HG03432 (cell line): ENCODE results near the gene RIMBP3B.
"Not testable (repeated sequence)": the region's sequence is repeated elsewhere in the genome, so short reads cannot be mapped to it uniquely, and the experiment has no call there.

ENCODE experiments used
- ATAC-seq: cut with Tn5 transposase; IDR thresholded peaks from one replicate; pipeline ENCODE4 v1.9.1; 2021; ENCODE audit warnings: mild to moderate bottlenecking, moderate library complexity; ENCODE audit not compliant: unreplicated experiment

Gene RIMBP3B

GRCh38 chr22:21383701-21384467, at the start of gene RIMBP3B:
TSS of gene RIMBP3B (plus strand) at chr22:21383751. CDS start at chr22:21383859, 108 bp downstream.
- ATAC-seq = peak; percentile 79

- ATAC-seq = not testable (repeated sequence)
Observed at GRCh38 chr22:21357527-21357926, 26.0 kb upstream of the RIMBP3B start.

GRCh38 chr22:21360525-21360924, 23.0 kb upstream of the RIMBP3B start:
- ATAC-seq = not testable (repeated sequence)

- ATAC-seq = not testable (repeated sequence)
Observed at GRCh38 chr22:21362473-21362872, 21.1 kb upstream of the RIMBP3B start.

- ATAC-seq = not testable (repeated sequence)
Observed at GRCh38 chr22:21363061-21363460, 20.5 kb upstream of the RIMBP3B start.

- ATAC-seq = not testable (repeated sequence)
Observed at GRCh38 chr22:21363803-21364202, 19.7 kb upstream of the RIMBP3B start.

- ATAC-seq = not testable (repeated sequence)
Observed at GRCh38 chr22:21364362-21364761, 19.2 kb upstream of the RIMBP3B start.

- ATAC-seq = not testable (repeated sequence)
Observed at GRCh38 chr22:21365337-21365736, 18.2 kb upstream of the RIMBP3B start.

- not testable (repeated sequence) for ATAC-seq
Observed at GRCh38 chr22:21368603-21369310, 14.8 kb upstream of the RIMBP3B start.

- not testable (repeated sequence) for ATAC-seq
Observed at GRCh38 chr22:21375880-21376279, 7.7 kb upstream of the RIMBP3B start.

- ATAC-seq = peak; percentile 43
Observed at GRCh38 chr22:21384468-21385357, 1.2 kb downstream of the RIMBP3B start.

- ATAC-seq = not testable (repeated sequence)
Observed at GRCh38 chr22:21389480-21389879, 5.9 kb downstream of the RIMBP3B start.

- not testable (repeated sequence) for ATAC-seq
Observed at GRCh38 chr22:21390013-21390412, 6.5 kb downstream of the RIMBP3B start.

GRCh38 chr22:21394613-21395012, 11.1 kb downstream of the RIMBP3B start:
- ATAC-seq = not testable (repeated sequence)

GRCh38 chr22:21401197-21401969, 17.8 kb downstream of the RIMBP3B start:
- not testable (repeated sequence) for ATAC-seq

- ATAC-seq = not testable (repeated sequence)
Observed at GRCh38 chr22:21402763-21403314, 19.3 kb downstream of the RIMBP3B start.

- not testable (repeated sequence) for ATAC-seq
Observed at GRCh38 chr22:21407139-21407538, 23.6 kb downstream of the RIMBP3B start.

- ATAC-seq = not testable (repeated sequence)
Observed at GRCh38 chr22:21407792-21408191, 24.2 kb downstream of the RIMBP3B start.

GRCh38 chr22:21416375-21416774, 32.8 kb downstream of the RIMBP3B start:
- not testable (repeated sequence) for ATAC-seq
